GM18519 (cell line): ENCODE data around the gene ZFHX3.

Experiments used
- ATAC-seq: cut with Tn5 transposase; IDR thresholded peaks from one replicate; pipeline ENCODE4 v1.9.1; 2021; ENCODE audit warnings: mild to moderate bottlenecking, moderate library complexity; ENCODE audit not compliant: unreplicated experiment, low FRiP score

ZFHX3 gene

GRCh38 chr16:72921620-72922019 is 126.3 kb downstream of the ZFHX3 start:
- ATAC-seq = no peak

- no peak for ATAC-seq
These were observed 126.8 kb downstream of the ZFHX3 start for GRCh38 chr16:72921106-72921505.

DNA sequence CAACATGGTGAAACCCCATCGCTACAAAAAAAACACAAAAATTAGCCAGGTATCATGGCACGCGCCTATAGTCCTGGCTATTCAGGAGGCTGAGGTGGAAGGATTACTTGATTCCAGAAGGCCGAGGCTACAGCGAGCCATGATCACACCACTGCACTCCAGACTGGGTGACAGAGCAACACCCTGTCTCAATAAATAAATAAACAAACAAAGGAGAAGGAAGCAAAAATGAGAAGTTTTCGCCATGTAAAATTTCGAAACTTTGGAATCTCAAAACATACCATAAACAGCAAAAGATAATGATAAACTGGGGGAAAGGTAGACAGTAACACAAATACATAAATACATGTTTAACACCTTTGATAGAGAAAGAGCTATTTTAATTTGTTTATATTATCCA is 130.9 kb downstream of the ZFHX3 start:
- ATAC-seq = no peak

DNA sequence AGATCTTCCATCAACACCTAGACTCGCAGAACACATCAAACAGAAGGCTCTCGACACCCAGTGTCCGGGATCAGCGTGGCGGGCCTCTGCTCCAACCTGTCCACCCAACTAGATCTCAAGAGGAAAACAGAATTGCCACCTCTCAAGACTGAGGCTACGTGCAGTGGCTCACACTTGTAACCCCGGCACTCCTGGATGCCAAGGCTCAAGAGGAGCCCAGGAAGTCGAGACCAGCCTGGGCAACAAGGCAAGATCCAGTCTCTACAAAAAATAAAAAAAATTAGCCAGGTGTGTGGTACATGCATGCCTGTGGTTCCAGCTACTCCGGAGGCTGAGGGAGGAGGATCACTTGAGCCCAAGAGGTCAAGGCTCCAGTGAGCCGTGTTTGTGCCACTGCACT is 132.6 kb downstream of the ZFHX3 start:
- ATAC-seq = no peak

GRCh38 chr16:72913551-72913950 is 134.4 kb downstream of the ZFHX3 start:
- no peak for ATAC-seq

GRCh38 chr16:72911971-72912370 is 136.0 kb downstream of the ZFHX3 start:
- no peak for ATAC-seq

DNA sequence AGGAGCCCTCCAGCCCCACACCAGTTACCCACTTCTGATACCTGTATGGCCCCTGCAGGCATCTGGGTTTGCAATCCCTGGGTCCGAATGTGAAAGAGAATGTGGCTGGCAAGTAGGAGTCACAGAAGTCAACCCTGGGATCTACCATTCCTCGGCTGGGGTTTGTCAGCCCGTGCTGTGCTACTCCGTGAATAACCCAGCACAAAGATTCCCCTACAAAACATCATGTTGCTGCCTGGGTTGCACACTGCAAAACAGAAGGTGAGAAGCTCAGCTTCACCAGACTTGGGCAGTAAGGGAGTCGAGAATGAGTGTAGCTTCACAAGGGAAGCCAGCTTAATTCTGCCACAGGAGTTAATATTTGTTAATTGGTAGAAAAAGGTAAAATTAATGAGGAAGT is 137.1 kb downstream of the ZFHX3 start:
- no peak for ATAC-seq

DNA sequence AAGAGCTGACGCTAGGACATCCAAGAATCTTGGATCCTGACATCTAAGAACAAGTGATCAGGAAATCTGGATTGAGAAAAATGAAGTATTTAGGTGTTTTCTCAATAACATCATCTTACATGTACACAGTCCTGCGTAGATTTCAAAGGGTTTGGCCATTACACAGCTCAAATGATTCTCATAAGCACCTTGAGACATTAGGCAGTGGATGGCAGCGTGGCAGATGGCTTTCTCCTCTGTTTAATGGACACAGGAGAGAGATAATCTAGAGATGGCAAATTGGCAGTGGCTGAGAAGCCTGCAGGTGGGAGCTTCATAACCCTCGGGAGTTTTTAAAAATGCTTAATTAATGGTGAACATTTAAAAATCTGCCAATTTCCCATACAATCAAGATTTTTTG is 137.5 kb downstream of the ZFHX3 start:
- no peak for ATAC-seq

DNA sequence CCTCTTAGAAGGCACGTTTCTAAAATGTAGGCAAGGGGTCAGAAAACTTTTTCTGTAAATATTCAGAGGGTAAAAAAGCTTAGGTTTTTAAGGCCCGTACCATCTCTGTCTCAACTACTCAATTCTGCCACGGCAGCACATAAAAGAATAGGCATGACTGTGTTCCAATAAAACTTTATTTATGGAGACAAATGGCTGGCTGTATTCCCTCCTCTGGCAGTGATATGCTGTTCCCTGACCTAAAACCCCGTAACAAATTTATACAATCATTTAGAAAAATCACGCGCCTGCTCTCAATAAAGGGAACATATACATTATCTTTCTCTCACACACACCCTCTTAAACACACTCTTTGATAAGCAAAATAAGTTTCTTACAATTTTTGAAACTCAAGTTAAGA is 138.7 kb downstream of the ZFHX3 start:
- ATAC-seq = no peak

DNA sequence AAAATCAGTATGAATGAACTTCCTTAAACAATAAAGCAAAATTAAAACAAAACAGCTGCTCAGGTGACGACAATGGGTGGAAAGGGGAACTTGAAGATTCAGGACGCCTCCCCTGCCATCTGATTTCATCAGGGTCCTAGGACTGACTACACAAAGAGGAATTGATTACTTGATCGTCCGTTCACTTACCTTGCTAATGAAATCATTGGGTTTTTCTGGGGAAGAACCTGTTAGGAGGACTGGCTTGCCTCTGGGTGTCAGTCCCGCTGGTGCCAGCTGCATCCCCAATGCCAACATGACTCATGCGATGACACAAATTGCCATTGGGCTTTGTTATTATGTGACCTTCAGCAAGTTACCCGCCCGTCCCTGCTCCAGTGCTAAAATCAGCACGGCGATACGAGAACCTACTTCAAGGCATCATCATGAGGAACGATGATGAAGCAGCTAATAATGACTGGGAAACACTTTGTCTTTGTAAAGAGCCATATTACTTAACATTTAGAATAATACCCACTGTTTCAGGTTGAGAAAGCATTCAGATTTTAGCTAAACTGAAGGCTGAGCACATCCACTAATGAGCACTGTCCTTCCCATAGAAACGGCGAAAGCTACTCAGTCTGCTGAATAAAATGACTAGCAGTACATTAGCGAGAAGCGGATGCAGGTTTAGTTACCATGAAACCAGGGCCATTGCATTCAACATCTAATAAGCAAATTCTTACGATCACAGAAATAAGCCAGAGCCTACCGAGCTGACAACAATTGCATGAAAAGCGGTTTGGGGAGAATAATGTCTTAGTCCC is 139.4 kb downstream of the ZFHX3 start:
- ATAC-seq = no peak

GRCh38 chr16:72905581-72905980 is 142.3 kb downstream of the ZFHX3 start:
- ATAC-seq = no peak

GRCh38 chr16:72903176-72903575 is 144.8 kb downstream of the ZFHX3 start:
- no peak for ATAC-seq

DNA sequence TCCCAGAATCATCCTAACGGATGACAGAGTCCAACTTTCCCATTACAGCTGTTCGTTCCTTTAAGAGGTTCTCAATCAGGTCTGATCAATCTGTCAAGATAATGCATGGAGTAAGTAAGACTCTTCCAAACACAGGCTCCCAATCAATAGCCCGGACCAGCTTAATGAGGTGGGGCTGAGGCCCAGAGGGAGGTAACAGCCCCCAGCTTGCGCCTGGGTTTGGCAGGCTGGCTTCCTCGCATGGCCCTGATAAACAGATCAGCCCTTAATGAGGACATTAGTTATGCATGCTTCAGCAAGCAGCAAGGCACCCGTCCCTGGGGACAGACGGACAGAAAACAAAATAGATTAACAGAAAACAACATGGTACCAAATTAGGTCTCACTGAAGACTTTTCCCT is 145.7 kb downstream of the ZFHX3 start:
- no peak for ATAC-seq

DNA sequence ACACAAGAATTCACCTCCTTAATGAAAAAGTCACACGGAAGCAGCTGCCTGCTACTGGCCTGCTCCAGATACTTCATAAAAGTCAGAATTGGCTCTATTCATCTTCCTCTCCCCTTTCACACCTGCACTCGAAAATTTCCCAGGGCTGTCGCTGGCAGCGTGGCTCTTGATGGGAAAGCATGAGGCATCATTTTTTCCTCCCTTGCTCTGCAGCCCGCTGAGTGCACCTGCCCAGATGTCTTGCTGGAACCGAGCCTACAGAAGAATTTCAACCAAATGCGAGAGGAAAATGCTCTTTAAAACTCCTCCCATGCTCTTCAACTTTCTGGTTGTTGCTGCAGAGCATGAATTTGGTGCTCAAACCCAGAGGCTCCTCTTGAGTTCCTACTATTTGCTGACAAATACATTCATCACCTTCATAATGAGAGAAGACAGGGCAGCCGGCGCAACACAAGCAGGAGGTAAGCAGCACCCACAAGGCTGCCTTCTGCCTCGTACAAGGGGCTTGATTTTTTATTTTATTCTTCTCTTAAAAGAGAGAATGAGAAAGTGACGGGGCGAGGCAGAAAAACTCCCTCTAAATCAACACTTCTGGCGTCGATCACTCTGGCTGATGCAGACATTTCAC is 146.8 kb downstream of the ZFHX3 start:
- ATAC-seq = no peak

- no peak for ATAC-seq
These were observed 149.6 kb downstream of the ZFHX3 start for GRCh38 chr16:72898216-72898825.

DNA sequence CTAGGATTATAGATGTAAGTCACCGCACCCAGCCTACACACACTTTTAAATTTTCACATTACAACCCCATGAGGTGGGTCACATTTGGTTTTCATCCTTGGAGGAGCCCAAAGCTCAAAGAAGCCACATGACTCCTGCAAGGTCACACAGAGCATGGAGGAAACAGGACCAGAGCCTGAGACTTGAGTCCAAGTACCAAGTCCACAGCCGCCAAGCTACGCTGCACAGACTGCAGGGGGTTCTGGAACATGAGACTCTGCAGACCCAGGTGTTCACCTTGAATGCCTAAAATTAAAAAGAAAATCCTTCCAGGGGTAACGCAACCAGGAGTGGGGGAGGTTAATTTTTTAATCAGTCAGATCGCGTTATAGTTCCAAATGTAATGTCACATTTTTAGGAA is 150.2 kb downstream of the ZFHX3 start:
- ATAC-seq = no peak

GRCh38 chr16:72896485-72897118 is 151.3 kb downstream of the ZFHX3 start:
- ATAC-seq = no peak

GRCh38 chr16:72895951-72896350 is 152.0 kb downstream of the ZFHX3 start:
- no peak for ATAC-seq

- no peak for ATAC-seq
These were observed 153.4 kb downstream of the ZFHX3 start for GRCh38 chr16:72894293-72895151.
